Measurements from ENCODE around the gene NELL2. TPM values are rescaled to one million over a fixed set of nuclear protein-coding genes. Genes with fewer than 3 reads are reported as not detected.

The NELL2 gene
- total RNA-seq, 1 donor from 2014 or later, result 1,331 TPM

DNA sequence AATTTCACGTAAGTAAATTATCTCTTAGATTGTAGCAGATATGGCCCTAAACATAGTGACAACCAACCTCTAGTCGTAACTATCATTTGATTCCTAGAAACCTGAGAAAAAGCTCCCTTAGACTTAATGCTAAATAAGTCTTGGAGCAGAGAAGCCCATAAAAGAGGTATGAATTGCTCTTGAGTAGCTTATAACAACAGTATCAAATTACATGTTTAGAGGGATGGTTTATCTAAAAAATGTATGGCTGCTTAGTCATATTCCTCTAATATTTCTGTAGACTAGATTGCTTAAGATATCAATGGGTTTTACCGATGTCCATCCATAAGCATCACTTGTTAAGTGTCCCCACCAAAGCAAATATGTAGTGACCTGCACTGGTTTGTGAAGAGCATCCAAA, 259.7 kb downstream of the NELL2 start:
- no peak for DNase-seq

DNA sequence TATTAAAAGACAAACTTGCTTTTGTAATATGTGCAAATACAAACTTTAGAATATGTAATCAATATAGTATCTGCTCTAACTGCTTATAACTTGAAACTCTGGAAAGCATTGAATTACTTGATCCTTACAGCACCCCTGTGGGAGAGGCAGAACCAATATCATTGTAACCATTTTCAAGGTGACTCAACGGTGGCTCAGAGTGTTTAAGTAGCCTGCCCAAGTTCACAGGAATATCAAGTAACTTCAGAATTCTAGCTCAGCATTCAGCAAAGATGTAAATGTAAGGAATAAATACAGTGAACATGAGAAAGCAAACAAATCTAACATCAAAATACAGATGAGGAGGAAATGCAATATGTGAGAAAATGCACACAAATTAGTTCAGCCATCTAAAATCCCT, 264.6 kb downstream of the NELL2 start:
- DNase-seq, result no peak

DNA sequence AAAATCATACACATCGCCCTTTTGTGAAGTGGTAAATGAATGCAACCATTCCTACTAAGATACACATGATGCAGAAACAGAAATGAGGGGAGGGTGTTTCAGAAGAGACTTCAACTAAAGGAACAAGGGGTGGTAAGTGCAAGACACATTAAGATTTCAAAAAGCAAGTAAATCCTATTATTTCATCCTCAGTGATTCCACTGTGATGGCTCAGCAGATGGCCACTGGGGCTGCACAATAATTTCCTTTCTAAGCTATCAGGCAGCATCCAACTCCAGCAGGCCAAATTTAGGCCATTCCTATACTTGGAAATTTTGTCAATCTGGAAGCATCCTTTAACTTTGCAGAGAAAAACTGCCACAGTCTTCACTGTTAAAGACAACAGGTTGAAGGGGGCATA, 272.4 kb downstream of the NELL2 start:
- no peak for DNase-seq

DNA sequence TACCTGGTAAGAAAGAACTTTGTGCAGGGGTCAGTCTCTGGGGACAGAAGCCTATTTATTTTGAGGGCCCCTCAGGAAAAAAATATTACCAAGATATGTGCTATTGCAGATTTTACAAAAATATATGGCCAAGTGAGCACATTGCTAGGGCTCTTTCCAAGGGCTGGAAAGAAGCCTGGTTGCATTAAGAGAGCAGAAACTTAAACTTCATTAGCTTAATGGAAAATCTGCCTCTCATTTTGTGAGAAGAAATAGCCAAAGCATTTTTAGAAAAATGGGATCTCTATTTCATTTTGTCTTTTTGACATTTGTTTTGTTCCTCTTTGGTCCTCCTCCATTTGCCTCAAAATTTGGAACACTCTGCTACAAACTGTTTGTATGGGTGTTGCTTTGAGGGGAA, 283.5 kb downstream of the NELL2 start:
- no peak for DNase-seq

DNA sequence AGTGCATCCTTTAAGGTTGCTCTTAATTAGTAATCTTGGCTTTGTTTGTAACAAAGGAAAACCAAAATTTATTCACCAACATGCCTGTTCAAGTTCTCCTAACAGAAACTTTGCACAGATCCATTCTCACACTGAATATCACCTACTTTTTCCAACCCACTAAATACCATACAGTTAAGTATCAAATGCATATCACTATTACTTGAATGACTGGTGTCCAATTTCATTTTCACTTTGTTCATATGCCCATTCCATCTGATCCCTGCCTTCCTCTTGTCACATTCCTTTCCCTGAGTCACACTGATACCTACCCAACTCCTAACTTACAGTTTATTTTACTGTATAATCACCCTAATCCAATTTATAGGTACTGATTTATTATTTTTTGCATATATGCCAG, 286.4 kb downstream of the NELL2 start:
- DNase-seq, result no peak

DNA sequence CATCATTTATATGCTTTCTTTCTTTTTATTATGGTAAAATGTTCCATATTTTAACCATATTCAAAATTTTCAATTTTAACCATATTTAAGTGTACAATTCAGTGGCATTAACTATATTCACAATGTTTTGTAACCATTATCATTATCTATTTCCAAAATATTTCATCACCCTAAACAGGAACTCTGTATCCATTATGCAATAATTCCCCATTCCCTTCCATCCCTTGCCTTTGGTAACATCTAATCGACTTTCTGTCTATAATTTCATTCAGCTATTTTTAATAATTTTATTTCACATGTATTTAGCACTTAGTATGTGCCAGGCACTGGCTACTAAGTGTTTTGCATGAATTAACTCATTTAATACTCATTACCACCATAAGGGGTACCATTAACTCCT, 287.5 kb downstream of the NELL2 start:
- DNase-seq, result no peak

DNA sequence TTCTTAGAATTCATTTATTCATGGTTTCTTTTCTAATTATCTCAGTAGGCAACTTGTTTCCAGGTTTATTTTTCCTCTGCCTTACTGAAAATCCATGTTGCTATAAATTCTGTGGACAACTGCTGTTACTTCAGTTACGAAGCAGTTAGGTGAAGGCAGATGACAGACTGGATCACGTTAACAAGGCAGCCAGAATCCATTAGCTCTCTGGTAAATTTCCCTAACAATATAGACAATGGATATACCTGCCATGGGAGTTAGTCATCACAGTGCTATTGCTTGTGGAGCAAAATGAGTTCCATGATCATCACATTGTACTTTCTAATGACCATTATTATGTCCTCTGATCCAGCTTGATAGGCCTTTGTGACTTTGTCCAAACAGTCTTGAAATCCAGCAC, 291.5 kb downstream of the NELL2 start:
- DNase-seq, result no peak

DNA sequence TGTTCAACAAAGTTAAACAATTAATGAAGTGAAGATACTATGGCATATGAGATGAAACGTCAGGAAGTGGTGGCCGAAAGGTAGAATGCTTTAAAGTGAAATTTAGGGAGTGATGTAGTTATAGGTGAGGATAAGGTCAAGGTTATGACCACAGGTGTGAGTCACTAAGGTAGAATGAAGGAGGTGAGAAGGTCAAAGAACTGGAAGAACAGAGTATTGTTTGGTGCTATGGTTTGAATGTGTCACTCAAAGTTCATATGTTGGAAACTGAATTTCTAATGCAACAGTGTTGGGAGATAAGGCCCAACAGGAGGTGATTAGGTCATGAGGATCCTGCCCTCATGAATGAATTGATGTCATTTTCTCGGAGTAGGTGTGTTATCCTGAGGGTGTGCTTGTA, 293.6 kb downstream of the NELL2 start:
- DNase-seq, result no peak

DNA sequence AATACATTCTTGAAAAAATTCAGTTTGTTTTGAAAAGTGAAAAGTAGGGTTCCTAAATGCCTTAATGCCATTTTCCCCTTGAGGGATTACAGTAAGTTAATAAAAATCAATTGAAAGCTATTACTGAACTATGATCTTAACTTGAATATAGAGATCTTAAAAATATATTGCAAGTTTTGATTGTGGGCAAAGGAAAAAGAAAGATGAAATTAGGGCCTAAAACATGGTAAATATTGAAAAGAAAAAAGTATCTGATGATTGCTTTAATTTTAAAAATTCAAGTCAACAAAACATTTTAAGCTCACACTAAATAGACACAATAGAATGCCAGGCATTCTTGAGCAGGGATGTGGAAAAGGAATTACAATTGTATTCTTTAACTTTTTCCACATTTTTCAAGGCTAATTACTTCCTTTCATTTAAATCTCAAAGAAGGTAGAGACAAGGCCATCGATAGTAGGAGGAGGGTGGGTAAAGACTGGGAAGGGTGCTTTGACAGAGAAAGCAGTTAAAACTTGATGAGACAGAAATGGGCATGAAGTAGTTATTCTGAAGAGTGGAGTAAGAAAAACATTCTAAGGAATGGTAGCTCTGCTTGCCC, 294.4 kb downstream of the NELL2 start:
- no peak for DNase-seq

DNA sequence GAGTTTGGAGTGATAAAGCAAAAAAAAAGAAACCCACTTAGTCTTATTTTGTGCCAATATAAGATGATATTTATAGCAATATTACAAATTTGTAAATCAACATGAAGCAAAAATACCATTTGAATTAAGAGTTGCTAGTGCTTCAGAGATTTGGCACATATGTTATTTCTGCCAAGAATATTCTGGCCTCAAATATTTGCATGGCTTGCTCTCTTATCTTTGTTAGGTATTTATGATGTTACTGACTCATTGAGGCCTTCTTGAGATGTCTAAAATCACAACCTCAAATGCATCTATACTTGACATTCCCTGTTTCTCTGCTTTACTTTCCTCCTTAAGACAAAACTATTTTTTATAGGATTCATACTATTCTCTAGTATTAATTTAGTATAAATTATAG, 301.5 kb downstream of the NELL2 start:
- DNase-seq, result no peak

DNA sequence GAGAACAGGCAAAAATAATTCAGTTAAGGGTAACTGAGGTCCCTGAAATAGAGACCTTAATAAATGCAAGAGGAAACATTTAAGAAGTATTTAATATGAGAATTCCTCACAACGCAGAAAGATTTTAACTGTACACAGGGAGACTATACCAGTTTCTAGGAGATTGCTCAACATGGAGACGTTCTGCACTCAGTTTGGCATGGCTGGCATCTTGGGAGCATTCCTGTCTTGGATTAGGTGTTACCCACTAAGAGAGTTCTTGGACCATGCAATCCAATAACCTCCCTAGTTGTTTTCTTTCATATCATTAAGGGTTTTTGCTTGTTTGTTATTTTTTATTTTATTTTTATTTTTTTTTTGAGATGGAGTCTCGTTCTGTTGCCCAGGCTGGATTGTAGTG, 302.4 kb downstream of the NELL2 start:
- no peak for DNase-seq

DNA sequence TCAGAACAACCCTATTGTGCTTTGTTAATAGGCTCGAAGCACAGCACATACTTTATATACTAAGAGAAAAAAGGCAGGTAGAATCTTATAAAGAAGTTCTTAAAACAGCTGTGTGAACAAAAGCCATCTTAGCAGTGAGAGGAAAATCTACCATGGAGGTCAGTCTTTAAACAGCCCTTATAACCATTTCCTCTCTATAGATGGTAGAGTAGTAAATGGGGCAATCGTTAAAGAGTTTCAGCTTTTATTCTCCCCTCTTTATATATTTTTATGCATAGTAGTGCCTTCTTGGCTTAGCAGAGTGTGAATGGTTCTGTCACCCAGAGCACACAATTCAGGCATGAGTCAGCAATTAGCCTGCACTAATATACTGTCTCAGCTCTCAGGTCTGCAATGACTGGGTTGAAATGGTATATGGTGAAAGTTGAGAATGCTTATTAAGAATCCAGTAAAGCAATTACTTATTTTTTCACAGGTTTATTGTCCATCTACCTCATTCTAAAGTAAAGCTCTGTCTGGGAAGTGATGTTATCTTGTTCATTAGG, 305.0 kb downstream of the NELL2 start:
- DNase-seq, result no peak

DNA sequence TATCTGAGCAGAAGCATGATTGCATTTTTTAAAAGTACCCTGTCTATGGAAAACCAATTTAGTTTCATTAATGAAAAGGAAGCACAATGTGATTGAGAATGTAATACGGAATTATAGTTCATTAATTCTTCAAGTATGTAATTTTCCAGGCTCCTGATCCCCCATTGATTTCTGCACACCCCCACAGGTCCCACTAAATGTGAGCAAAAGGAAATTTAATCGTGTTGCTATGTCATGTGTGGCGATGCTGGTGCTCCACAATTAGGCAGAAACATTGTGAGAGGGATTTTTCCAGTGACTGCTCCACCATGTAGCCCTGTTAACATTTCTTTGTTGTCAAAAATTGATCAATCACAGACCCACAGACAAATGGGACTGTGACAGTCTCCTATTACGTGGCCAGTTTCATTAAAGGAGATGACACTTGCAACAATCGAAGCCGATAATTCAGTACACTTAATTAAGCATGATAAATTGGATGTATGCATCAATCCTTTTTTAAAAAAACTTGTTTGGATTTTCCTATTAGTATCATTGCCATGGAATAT, 306.0 kb downstream of the NELL2 start:
- no peak for DNase-seq

DNA sequence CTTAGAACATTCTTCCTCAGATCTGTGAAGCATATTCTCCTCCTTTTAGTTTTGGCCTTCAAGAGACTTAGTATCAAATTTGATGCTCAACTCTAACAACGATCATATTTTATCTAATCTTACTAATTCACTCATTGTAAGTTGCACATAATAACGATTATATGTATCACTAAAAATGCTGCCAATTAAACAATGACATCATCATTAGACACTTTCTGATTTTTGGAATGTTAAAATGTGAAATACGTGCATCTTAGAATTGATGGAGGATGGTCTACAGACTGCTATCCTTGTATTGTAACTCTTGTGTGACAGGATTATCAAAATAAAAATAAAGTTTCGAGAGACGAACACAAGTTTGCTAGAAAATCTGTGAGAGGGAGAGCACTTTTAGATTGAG, 311.0 kb downstream of the NELL2 start:
- DNase-seq, result no peak

DNA sequence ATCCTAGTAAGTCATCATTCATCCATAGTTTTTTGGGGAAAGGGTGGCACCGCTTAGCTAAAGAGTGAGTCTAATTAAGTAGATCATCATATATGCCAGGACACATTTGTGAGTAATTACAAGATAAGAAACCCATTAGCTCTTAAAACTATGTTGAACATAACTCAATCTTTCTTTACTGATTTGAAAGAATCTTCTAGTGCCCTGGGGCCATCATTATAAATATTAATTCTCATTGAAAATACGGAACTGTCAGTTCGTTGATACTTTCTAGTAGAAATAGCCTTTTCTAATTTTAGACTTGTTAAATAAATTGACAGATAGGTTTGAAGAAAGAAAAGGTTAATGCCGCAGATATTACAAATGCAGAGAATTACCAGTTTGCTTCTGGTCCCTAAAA, 312.6 kb downstream of the NELL2 start:
- DNase-seq, result no peak

DNA sequence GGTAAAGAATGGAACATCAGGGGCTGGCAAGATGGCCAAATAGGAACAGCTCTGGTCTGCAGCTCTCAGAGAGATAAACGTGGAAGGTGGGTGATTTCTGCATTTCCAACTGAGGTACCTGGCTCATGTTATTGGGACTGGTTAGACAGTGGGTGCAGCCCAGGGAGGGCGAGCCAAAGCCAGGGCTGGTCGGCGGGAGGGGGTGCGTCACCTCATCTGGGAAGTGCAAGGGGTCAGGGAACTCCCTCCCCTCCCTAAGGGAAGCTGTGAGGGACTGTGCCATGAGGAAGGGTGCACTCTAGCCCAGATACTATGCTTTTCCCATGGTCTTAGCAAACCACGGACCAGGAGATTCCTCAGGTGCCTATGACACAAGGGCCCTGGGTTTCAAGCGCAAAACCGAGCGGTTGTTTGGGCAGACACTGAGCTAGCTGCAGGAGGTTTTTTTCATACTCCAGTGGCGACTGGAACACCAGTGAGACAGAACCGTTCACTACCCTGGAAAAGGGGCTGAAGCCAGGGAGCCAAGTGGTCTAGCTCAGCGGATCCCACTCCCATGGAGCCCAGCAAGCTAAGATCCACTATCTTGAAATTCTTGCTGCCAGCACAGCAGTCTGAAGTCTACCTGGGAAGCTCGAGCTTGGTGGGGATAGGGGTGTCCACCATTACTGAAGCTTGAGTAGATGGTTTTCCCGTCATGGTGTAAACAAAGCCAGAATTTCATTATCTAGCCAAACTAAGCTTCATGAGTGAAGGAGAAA, 317.6 kb downstream of the NELL2 start:
- no peak for DNase-seq

DNA sequence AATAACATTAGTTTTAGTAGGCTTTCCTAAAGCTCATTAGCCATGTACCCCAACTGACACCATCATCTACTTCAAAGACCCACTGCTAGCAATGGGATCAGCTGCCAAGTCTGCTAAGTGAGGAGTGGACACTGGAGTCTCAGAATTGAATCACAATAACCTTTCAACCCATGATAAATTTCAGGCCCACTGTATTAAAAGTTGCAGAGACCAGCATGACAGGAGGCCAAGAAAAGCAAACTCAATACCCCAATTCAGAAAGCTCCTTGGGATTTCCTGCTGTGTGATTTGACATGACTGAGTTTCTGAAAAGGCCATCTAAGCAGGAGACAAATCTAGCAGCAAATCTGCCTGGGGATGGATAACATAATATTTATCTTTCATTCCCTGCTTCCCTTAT, 320.7 kb downstream of the NELL2 start:
- DNase-seq, result no peak

DNA sequence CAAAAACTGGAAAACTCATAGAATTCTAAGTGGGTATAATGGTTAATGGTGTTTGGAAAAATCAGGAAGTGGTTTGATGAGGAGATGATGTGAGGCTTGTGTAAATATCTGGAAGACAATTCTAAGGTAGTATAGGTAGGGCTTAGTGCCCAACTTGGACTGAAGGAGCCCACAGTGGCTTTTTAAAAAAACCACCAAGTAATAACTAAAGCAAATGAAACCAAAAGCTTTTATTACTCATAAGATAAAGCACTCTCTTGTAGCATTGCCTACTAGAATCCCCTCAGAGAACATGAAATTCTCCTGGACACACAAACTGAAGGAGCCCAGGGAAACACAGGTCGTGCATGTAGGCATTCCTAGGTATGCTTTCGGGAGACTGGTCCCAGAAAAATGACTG, 324.5 kb downstream of the NELL2 start:
- DNase-seq, result no peak

DNA sequence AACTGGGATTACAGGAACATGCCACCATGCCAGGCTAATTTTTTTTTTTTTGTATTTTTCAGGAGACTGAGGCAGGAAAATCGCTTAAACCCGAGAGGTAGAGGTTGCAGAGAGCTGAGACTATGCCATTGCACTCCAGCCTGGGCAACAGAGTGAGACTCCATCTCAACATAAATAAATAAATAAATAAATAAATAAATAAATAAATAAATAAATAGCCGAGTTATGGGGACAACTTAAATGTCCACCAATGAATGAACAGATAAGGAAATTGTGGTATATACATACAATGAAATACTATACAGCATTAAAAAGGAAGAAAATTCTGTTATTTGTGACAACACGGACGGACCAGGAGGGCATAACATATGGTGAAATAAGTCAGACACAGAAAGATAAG, 325.7 kb downstream of the NELL2 start:
- DNase-seq, result no peak

DNA sequence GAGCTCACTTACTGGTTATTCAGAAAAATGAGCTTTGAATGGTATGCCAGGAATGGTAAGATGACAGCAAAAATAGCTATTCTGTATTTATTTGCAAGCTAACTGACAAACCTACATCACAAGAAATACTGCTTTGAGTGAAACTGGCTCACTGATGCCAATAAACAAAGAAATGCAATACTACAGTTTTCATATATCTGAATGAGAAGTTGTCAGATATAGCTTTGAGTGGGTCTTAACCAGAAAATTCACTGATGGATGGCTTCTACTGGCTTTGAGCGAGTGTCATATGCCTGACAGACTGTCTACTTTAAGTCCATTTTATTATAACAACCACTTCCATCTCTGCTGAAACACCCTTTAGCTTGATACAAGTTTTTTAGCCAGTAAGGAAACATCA, 330.1 kb downstream of the NELL2 start:
- DNase-seq, result no peak

DNA sequence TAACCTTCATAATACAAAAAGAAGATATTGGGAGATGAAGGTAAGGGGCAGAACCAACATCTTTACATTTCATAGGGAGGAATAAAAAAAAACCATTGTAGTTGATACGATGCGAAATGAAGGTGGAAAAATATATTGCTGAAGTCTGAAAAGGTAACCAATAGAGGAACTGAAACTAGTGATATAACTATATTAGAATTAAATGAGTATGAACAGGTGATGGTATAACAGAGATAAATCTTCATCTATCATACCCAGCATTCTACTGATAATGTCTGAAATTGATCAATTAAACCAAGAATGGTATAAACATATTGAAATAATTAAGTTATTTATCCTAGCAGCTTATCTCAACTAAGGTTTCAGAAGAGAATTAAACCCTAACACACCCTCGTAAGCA, 332.1 kb downstream of the NELL2 start:
- DNase-seq, result no peak

DNA sequence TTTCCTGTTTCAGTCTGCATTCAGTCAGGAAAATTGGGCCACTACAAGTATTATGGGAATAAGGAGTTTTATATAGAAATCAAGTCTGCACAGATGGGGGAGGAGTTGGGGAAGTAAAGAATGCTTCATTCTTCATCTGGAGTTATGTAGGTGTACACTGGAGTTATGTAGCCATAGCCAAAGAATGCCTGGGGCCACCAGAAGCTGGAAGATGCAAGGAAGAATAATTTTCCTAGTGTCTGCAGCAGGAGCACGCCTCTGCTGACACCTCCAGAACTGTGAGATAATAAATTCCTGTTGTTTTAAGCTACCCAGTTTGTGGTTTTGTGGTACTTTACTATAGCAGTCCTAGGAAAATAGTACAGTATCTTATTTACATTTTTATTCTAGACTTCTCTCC, 333.4 kb downstream of the NELL2 start:
- DNase-seq, result no peak

DNA sequence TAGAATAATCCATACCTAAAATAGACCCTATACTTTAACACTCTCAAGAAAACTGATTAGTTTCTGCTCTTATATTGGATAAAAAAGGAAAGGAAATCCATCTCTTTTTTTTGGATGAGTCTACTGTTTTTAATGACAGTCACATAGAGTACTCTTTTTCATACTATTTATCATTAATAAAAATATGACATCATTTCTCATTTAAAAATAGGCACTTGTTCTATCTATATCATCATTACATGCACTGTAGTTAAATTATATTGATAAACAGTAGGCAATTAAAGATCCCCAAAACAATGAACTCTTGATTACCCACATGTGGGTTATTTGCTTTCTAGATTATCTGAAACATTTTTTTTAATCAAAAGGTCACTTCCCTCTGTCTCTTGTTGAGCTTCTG, 338.8 kb downstream of the NELL2 start:
- no peak for DNase-seq

DNA sequence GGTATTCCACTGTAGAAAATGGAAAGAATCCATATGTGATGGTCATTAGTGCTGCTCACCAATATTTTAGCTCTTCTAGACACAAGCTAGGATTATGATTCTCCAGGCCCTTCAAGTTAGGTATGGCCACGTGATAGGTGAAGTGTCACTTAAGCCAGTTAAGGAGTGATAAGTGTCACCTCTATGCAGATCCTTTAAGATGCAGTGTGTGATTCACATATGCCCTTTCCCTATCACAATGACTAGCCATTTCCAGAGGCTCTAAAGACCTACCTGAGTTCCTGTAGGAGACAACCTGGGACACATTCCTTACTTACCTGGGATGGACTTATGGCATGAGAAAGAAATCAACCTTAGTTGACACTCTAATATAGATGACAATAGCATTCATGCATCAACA, 343.2 kb downstream of the NELL2 start:
- DNase-seq, result no peak
